ENCODE data around the gene OR52K2.
"Not testable (repeated sequence)": the region's sequence is repeated elsewhere in the genome, so short reads cannot be mapped to it uniquely, and the experiment has no call there.

OR52K2 gene

GRCh38 chr11:4448995-4449394, at the start of gene OR52K2:
Gene OR52K2, plus strand, starts transcription at chr11:4449295. Its CDS starts 45 bp downstream, at chr11:4449340.
- no peak within 1 kb of the TSS for H3K4me3 ChIP-seq (ENCODE audit: low read depth, low read length)

DNA sequence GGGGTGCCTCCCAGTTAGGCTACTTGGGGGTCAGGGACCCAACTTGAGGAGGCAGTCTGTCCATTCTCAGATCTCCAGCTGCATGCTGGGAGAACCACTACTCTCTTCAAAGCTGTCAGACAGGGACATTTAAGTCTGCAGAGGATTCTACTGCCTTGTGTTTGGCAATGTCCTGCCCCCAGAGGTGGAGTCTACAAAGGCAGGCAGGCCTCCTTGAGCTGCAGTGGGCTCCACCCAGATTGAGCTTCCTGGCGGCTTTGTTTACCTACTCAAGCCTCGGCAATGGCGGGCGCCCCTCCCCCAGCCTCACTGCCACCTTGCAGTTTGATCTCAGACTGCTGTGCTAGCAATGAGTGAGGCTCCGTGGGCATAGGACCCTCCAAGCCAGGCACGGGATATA, 42.9 kb upstream of the OR52K2 start:
- H3K4me3 ChIP-seq (ENCODE audit: low read depth, low read length), result not testable (repeated sequence)

GRCh38 chr11:4416306-4416705, 32.8 kb upstream of the OR52K2 start:
- H3K4me3 ChIP-seq (ENCODE audit: low read depth, low read length), result no peak overlapping the region

DNA sequence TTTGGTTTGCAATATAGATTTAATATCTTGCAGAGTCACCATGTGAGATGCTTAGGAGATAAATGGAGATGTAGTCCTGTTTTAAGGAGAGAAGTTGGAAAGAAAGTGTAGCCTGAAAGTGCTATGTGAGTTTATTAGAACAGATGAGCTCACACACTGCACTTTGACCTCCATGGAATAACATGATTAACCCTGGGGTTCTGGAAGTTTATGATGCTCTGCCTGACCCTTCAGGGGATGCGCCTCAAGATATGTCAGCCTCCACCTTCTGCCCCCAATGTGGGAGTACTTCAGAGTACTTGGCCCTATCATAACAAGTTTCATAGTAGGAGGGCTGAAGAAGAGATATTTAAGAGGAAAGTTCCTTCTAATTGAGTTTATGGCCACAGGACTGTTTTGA, 32.3 kb upstream of the OR52K2 start:
- H3K4me3 ChIP-seq (ENCODE audit: low read depth, low read length), result no peak overlapping the region

GRCh38 chr11:4418403-4418802, 30.7 kb upstream of the OR52K2 start:
- no peak overlapping the region for H3K4me3 ChIP-seq (ENCODE audit: low read depth, low read length)

- H3K4me3 ChIP-seq (ENCODE audit: low read depth, low read length), result no peak overlapping the region
These were observed 19.0 kb upstream of the OR52K2 start for GRCh38 chr11:4430051-4430450.

DNA sequence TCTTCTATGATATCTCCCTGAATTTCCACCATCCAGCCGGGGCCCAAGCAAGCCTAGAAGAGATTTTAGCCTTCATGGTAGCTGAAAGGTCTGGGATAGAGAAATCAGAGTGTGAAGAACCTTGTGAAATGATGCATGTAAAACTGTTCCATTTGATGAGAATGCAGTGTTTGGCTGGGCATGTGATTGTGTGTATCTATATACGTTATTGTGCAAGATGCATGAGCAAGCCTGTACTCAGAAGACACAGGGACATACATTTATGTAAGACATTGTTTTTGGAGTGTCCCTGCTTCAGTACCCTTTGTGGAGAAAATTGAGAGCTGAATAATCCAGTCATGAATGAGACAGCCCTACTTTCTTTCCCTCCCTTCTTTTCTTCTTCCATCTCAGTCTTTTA, 15.2 kb upstream of the OR52K2 start:
- H3K4me3 ChIP-seq (ENCODE audit: low read depth, low read length), result no peak overlapping the region

DNA sequence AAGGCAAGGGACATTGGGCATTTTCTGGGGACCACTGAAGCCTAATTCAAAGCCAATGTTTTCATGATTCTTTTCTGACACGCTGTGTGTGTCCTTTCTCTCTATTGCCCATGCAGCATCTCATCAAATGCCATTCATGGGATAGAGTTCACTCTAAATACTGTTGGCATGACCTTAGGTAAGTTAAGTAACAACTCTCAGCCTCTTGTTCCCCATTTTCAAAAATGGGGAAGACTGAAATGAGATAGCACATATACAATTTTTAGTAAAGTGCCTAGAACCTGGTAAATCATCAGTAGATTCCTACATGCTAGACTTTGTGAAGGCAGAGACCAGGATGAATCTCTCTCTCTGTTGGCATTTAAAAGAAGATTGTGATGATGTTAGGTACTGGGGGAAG, 12.7 kb upstream of the OR52K2 start:
- no peak overlapping the region for H3K4me3 ChIP-seq (ENCODE audit: low read depth, low read length)

GRCh38 chr11:4441515-4441914, 7.6 kb upstream of the OR52K2 start:
- H3K4me3 ChIP-seq (ENCODE audit: low read depth, low read length), result no peak overlapping the region

GRCh38 chr11:4443232-4443891, 5.7 kb upstream of the OR52K2 start:
- H3K4me3 ChIP-seq (ENCODE audit: low read depth, low read length), result no peak overlapping the region

GRCh38 chr11:4453118-4453517, 4.0 kb downstream of the OR52K2 start:
- no peak overlapping the region for H3K4me3 ChIP-seq (ENCODE audit: low read depth, low read length)

GRCh38 chr11:4454021-4454420, 4.9 kb downstream of the OR52K2 start:
- no peak overlapping the region for H3K4me3 ChIP-seq (ENCODE audit: low read depth, low read length)

DNA sequence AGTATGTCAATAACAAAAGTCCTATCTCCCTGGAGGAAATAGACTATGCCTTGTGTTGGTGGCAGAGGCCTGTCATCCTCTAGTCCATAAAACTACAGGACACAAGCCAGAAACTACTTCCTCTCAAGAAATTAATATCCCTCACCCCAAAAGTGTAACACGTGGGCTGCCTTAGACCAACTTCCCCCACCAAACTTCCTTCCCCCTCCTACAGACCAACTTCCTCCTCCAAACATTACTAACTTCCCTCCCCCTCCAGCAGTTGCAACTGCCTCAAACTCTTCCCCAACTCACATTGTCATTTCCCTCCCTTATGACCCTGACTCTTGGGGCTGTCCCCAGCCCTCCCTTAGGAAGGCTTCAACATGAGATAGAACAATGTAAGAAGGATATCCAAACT, 6.3 kb downstream of the OR52K2 start:
- H3K4me3 ChIP-seq (ENCODE audit: low read depth, low read length), result no peak overlapping the region

DNA sequence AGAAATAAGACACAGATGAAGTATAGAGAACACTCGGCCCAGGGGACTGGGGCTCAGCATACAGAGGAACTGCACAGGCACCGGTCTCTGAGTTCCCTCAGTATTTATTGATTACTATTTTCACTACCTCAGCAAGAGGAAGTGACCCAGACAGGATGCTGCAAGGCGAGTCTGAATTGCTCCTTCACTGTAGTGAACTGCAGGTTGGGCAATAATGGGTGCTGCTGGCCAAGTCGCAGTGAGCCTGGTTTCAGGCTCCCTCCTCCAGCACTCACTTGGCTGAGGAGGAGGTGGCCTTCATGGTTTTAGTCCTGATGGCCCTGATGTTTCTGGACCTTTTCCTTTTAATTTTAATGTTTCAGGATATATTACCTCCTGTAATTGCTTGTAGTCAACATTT, 10.4 kb downstream of the OR52K2 start:
- H3K4me3 ChIP-seq (ENCODE audit: low read depth, low read length), result no peak overlapping the region

DNA sequence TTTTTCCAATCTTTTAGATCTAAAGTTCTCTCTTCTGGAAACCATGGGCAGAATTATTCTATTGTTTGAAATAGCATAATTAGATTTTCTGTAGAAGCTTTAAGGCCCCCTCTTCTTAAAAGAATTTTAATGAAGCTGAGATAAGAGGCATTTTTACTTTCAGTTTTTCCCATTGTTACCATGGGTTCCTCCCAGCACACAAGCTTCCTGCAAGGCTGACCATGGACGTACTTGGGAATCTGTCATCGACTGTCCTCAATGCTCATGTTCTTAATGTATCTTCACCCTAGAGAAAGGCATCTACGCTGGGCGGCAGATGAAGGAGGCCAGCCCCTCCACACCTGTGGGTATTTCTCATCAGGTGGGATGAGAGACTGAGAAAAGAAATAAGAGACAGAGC, 11.1 kb downstream of the OR52K2 start:
- H3K4me3 ChIP-seq (ENCODE audit: low read depth, low read length), result no peak overlapping the region

GRCh38 chr11:4464216-4465159, 15.4 kb downstream of the OR52K2 start:
- no peak overlapping the region for H3K4me3 ChIP-seq (ENCODE audit: low read depth, low read length)

DNA sequence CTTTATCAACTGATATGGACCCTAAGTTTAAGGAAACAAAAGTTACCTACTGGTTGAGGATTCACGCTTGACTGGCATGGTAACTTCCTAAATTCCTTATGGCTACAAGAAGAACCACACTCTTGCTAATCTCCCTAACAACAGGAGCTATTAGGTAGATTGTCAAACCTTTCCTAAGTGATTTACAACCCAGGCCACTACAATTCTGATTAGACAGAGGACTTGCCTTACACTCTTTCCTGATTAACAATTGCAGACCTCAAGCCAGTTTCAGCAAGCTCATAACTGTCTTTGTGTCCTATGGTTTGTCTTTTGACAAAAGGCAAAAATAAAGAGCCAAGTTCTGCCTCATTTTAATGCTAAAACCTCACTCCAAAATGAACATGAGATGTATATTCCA, 16.3 kb downstream of the OR52K2 start:
- no peak overlapping the region for H3K4me3 ChIP-seq (ENCODE audit: low read depth, low read length)

GRCh38 chr11:4466131-4466870, 17.2 kb downstream of the OR52K2 start:
- H3K4me3 ChIP-seq (ENCODE audit: low read depth, low read length), result no peak overlapping the region

GRCh38 chr11:4466871-4467442, 17.9 kb downstream of the OR52K2 start:
- no peak overlapping the region for H3K4me3 ChIP-seq (ENCODE audit: low read depth, low read length)

- H3K4me3 ChIP-seq (ENCODE audit: low read depth, low read length), result no peak overlapping the region
These were observed 18.9 kb downstream of the OR52K2 start for GRCh38 chr11:4467811-4468606.
